ENCODE data around the gene OPRD1.

Gene OPRD1

GRCh38 chr1:28886731-28887418, 74.9 kb downstream of the OPRD1 start:
- peak; percentile 86 for DNase-seq

- peak; percentile 54 for DNase-seq
Measured at GRCh38 chr1:28887419-28887834, 75.5 kb downstream of the OPRD1 start.

- DNase-seq: peak; percentile 55
Measured at GRCh38 chr1:28887835-28888682, 76.1 kb downstream of the OPRD1 start.

- no peak for DNase-seq
Measured at GRCh38 chr1:28888915-28889314, 76.9 kb downstream of the OPRD1 start.

- no peak for DNase-seq
Measured at GRCh38 chr1:28889357-28889756, 77.4 kb downstream of the OPRD1 start.

GRCh38 chr1:28890435-28890834, 78.5 kb downstream of the OPRD1 start:
- no peak for DNase-seq

GRCh38 chr1:28890836-28891235, 78.9 kb downstream of the OPRD1 start:
- DNase-seq: no peak

GRCh38 chr1:28891256-28891655, 79.3 kb downstream of the OPRD1 start:
- no peak for DNase-seq

- DNase-seq: peak; percentile 78
Measured at GRCh38 chr1:28893403-28894102, 81.6 kb downstream of the OPRD1 start.

GRCh38 chr1:28894785-28895184, 82.8 kb downstream of the OPRD1 start:
- DNase-seq: no peak

GRCh38 chr1:28895896-28896608, 84.1 kb downstream of the OPRD1 start:
- no peak for DNase-seq

- DNase-seq: no peak
Measured at GRCh38 chr1:28896609-28896986, 84.6 kb downstream of the OPRD1 start.

GRCh38 chr1:28897789-28898188, 85.8 kb downstream of the OPRD1 start:
- DNase-seq: no peak

- DNase-seq: peak; percentile 10
Measured at GRCh38 chr1:28898405-28898881, 86.5 kb downstream of the OPRD1 start.

- DNase-seq: no peak
Measured at GRCh38 chr1:28899267-28899666, 87.3 kb downstream of the OPRD1 start.

GRCh38 chr1:28900562-28900961, 88.6 kb downstream of the OPRD1 start:
- no peak for DNase-seq

GRCh38 chr1:28902738-28903137, 90.8 kb downstream of the OPRD1 start:
- DNase-seq: no peak

- DNase-seq: no peak
Measured at GRCh38 chr1:28905921-28906666, 94.1 kb downstream of the OPRD1 start.

GRCh38 chr1:28909198-28909597, 97.2 kb downstream of the OPRD1 start:
- no peak for DNase-seq

GRCh38 chr1:28910379-28911115, 98.6 kb downstream of the OPRD1 start:
- DNase-seq: peak; percentile 63

- DNase-seq: no peak
Measured at GRCh38 chr1:28913786-28914227, 101.8 kb downstream of the OPRD1 start.

Data from NCI-H69 (cell line).